GM19239 (cell line): Measurements from ENCODE around the gene ZNF444.

Experiments used
- DNase-seq: peaks from one replicate; pipeline ENCODE4 v3.0.0; 2011; ENCODE audit warnings: low spot score; ENCODE audit not compliant: insufficient read length
- FAIRE-seq: peaks from 2 replicates; lab custom pipeline; 2011; peaks lifted over from hg19 to GRCh38; lab: Jason Lieb, UNC

Gene ZNF444

DNA sequence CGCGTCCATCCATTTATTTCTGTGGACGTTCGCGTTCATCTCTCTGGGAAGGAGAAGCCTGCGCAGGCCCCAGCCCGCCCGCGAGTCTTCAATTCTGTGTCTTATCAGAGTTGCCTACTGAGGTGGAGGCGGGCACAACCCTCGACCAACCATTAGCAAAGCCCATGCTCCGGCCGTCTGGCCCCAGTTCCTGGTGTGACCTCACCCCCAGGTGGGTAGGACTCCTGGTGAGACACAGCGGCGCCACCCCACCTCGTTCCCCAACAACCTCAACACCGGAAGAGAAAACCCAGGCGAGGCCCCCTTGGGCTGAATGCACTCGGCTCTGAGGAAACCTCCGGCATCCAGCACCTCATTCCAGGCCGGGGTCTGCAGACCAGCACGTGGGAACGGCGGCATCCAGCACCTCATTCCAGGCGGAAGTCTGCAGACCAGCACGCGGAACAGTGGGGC, 34.7 kb upstream of the ZNF444 start:
- FAIRE-seq, result no peak

DNA sequence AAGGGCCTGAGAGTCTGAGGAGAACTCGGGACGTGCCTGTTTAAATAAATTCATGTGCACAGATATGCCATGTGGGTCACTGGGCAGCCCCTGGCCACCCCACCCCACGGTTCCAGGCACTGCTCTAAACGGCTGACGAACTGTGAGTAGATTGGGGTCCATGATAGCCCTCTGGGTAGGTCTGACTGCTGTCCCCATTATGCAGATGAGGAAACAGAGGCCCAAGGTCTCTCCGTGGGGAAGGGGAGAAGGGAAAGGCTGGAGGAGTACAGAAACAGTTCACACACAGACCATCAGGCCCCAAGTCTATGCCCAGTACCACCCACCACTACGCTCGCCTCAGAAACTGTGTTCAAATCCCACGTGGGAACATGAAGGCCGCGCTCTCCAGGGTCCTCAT, 34.1 kb upstream of the ZNF444 start:
- FAIRE-seq, result no peak
- DNase-seq, result no peak

More for the DNA sequence above, 34.7 kb upstream of the ZNF444 start:
- DNase-seq, result no peak

DNA sequence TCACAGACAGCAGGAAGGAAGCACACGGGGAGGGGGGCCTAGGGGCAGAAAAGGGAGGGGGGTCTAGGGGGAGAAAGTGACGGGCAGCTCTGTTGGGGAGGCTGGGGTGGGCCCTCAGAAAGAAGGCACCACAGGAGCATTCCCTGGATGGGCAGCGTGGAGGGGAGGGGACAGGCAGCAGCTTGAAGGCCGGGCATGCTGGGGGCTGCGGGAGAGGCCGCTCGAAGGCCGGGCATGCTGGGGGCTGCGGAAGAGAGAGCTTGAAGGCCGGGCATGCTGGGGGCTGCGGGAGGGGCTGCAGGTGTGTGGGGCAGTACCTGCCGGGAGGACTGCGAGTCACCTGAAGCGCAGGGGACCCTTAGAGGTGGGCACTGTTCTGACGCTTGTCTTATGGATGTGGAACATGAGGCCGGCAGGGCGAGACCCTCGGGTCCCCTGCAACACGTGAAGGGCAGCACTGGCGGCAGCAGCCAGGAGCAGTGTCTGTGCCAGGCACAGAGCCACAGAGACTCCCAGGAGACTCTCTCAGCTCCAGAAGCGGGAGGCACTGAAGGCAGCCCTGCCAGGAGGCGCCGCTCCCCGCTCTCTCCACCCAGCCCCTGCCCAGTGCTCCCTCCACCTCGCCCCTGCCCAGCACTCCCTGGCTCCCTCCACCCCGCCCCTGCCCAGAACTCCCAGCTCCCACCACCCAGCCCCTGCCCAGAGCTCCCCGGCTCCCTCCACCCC, 33.3 kb upstream of the ZNF444 start:
- FAIRE-seq, result no peak
- DNase-seq, result no peak

DNA sequence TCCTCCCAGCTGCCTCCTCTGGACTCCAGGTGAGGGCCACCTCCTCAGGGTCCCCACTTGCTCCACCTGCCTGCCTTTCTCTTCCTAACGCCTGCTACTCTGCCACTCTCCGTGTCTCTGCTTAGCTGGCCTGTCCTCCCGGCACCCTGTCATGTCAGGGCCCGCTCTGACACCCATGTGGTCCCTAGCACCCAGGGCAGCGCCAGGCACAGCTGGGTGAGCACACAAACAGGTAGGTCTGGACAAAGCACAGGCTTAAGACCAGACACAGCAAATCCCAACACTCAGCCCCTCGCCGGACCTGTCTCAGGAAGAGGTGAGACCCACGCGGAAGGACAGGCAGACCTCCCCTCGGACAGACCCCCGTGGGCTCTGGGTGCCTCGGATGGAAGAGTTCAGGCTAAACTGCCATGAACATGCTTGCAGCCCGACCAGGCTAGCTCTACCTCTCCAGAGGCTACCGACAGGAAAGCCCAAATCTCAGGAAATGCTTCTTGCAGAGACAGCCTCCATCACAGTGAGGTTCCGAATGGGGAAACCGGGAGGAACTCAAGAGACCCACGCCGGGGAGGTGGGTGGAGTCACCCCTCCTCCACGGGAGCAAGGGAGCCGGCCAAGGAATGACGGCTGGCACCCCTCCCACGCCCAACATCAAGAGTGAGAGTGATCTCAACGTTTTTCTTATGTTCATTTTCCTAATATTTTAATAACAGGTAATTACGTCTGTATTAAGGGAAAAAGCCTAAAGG, 32.5 kb upstream of the ZNF444 start:
- FAIRE-seq, result no peak

DNA sequence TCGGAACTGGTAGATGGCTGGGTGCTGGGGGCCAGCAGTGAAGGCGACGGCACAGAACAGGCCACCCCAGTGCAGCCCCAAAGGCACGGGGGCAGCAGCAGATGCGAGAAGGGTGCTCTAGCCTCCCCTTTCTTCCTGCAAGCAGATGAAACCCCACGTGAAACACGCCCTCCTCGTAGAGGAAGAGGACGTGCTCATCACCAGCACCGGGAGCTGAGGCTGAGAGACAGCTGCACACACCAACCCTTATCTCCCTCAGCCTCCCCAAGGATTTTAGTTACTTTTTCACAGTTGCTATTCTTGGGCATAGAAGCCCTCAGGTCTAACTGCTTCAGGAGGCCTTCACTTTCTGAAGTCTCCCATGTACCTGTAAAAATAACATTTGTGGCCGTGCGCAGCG, 31.9 kb upstream of the ZNF444 start:
- peak; percentile 82 for FAIRE-seq
- no peak for DNase-seq

More for the DNA sequence above, 32.5 kb upstream of the ZNF444 start:
- DNase-seq, result no peak

DNA sequence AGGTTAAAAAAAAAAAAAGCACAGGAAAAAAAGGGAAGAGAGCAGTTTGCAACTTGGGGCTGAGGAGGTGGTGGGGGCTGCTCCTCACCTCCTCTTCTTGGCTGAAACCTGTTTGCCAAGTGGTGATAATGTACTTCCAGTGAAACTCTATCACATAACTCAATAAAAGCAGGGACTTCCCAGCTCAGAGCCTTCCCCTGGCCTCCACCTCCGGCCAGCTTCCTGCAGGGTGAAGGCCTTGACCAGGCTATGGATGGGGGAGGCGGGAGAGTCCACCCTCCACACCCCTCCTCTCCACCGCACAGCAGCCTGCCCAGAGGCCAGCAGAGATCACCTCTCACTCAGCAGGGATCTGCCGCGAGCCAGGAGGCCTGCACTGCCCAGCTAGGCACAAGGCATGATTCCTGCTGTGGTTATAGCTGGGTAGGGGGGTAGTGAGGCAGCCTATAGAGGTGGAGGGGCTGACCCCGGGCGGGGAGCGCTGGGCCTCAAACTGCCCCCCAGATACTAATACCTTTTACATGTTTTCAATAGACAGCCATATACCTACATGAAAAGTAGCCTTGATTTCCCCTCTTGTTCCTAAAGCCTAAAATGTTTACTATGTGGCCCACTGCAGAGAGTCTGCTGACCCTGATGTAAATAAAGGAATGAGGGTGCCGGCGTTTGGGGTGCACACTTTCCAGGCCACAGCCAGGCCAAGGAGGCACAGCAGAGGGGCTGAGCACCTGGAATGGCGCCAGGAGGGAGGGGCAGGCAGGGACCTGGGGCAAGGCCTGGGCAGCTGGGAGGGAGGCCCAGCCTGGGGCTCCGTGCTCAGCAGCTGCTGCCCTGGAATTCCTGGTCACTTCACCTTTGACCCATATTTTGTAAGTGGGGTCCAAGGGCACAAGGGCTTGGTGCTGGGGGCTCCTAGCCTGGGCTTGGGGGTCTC, 30.3 kb upstream of the ZNF444 start:
- DNase-seq (no peak), FAIRE-seq (no peak)

DNA sequence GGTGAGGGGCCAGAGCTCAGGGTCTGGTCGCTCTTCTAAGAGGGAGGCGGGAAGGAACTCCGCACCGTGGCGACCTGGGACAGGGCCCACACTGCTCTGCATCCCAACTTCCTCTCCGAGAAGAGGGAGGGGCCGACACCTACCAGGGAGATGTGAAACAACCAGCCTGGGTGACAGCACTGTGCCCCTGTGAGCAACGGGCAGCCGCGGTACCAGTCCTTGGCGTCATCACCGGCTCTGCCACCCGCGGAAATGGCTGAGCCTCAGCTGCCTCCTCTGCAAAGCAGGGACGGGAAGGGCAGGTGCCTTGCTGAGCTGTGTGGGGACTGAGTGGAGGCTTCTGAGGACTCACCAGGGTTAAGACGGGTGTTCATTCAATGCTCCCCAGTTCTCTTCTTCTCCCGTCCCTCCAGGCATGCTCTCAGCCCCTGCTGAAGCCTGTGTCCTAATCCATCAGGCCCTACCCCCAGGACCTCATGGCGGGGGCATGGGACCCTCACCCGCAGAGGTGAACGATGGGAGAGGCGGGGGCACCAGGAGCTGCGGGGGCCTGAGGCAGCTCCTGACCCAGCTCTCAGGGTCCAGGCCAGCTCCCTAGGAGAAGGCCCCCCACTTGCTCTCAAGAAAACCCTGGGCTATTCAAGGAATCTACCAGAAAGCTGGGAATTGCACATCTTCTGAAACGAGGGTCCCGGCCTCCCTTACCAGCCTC, 29.3 kb upstream of the ZNF444 start:
- FAIRE-seq, result peak; percentile 91

DNA sequence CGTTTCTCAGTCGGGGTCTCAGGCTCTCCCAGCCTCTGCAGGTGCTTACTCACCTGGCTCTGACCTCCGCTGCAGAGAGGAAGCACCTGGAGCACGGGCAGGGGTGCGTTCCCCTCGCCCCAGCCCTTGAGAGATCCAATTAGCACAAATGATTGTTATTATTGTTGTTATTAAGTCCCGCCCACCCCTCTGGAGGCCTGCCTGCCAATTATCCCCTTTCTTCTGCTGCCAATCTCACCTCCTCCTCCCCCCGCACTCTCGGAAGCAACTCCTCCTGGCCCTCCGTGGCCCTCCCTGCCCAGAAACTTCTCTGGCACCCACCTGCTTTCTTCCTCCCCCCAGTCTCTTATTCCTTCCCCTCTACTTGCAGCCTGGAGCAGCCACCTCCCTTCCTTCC, 28.8 kb upstream of the ZNF444 start:
- DNase-seq (no peak), FAIRE-seq (peak; percentile 45)

More for the DNA sequence above, 29.3 kb upstream of the ZNF444 start:
- DNase-seq, result peak; percentile 75

DNA sequence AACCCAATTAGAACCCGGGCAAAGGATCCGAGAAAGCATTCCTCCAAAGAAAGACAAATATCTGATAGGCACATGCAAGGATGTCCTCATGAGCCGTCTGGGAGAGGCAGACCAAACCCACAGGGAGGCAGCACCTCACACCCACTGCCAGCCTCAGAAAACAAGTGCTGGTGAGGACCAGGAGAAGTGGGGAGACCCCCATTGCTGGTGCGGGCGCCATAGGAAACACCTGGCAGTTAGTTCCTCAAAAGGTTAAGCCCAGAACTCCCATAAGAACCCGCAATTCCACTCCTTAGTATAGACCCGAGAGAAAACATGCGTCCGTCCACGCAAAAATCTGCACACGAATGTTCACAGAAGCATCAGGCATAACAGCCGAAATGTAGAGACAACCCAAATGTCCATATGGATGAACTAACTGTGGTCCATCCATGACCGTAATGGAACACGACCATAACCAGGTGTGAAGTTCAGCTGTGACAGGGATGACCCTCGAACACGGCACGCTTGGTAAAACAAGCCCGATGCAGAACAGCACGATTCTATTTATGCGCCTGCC, 27.9 kb upstream of the ZNF444 start:
- FAIRE-seq (peak; percentile 23), DNase-seq (no peak)

DNA sequence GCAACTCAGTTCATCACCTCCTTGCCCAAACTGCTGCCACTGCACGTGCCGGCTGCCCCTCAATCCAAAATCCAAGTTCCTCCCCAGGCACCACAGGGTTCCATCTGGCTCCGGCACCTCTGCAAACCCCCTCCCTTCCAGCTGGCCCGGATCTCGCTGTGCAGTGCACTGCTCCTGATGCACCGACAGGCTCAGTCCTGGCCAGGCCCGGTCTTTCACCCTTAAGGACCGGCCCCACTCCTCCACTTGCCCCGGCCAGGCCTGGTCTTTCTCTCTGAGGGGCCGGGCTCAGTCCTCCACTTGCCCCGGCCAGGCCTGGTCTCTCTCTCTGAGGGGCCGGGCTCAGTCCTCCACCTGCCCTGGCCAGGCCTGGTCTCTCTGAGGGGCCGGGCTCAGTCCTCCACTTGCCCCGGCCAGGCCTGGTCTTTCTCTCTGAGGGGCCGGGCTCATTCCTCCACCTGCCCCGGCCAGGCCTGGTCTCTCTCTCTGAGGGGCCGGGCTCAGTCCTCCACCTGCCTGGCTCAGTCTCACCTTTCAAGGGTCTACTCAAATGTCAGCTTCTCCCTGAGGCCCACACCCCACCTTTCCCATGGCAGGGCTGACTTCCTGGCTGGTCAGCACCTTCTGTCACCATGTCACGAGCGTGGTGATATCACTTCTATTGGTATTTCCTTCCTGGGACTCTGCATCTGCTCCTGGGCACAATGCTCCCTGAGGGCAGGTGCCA, 26.9 kb upstream of the ZNF444 start:
- no peak for FAIRE-seq
- DNase-seq, result no peak

DNA sequence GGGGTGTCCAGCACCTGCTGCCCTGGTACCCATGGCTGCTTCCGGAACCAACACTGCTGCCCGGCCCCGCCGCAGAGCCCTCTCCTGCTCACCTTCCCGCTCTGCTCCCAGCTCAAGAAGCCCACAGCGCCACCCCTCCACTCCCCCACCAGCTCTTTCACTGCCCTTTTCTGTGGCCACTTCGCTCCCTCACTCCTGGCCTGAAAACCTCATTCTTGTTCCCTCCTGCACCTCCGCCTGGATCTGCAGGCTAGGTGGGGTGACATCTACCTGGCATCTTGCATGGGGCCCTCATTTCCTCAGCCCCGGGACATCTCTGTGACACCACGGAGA, 26.3 kb upstream of the ZNF444 start:
- no peak for FAIRE-seq
- DNase-seq, result no peak

DNA sequence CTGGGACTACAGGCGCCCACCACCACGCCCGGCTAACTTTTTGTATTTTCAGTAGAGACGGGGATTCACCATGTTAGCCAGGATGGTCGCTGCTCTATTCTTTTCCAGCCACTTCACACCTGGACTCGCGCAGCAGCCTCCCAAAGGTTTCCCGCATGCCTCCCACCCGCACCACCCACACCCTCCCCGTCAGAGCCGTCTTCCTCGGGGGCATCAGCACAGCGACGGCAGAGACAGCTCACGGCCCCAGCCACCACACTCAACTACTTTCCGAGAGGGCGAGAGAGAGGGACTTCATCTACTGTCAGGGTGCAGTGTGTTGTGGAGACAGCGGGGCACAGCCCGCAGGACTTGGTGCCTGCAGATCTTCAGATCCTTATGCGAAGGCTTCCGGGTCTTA, 25.6 kb upstream of the ZNF444 start:
- FAIRE-seq (no peak), DNase-seq (no peak)

DNA sequence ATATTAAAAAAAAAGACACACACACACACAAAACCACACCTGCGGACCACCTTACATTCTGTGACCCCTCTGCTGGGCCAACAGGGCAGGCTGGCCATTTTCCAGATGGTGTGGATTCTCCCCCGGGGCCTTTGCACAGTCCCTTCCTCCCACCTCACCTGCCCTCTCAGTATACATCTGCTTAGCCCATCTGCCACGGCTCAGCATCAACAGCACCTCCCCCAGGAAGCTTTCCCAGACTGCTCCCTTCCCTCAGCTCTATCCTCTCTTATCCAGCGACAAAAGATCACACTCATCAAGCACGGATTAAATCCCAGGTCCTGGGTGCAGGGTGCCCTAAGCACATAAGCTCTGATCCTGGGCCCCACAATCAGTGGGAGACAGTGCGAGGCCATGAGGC, 24.5 kb upstream of the ZNF444 start:
- no peak for FAIRE-seq
- DNase-seq, result no peak

DNA sequence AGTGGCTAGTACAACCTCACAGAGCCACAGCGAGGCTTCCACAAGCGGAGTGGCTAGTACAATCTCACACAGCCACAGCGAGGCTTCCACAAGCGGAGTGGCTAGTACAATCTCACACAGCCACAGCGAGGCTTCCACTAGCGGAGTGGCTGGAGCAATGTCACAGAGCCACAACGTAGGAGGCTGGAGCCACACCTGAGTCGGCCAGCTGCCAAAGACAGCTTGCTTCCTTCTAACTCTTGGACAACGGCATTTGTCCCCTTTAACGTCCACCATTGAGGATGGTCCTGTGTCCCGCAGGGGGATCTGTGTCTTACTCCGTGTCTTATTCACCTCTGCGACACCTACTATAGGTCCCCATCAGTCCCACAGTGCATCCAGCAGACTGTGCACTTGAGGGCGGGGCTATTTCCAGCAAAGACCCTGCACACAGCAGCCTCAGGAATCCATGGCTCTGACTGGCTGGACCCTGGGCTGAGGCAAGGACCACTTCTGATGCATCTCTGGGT, 23.7 kb upstream of the ZNF444 start:
- FAIRE-seq (no peak), DNase-seq (no peak)

DNA sequence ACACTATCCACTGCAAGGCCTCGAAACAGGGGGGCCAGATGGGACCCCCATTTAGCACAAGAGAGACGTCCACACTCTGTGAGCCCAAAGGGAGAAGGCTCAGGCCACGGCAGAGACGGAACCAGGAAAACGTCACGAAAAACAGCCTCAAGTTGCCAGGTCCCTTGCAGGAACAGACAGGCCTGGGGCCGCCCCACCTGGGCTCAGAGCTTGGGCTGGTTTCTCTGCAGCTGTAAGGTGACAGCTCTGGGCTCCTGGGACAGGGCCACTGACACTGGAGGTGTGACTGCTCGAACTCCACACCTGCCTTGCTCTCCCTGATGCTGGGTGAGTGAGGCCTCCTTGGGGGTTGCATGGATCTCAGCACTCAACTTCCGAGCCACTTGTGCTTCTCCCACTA, 23.2 kb upstream of the ZNF444 start:
- DNase-seq (no peak), FAIRE-seq (no peak)

DNA sequence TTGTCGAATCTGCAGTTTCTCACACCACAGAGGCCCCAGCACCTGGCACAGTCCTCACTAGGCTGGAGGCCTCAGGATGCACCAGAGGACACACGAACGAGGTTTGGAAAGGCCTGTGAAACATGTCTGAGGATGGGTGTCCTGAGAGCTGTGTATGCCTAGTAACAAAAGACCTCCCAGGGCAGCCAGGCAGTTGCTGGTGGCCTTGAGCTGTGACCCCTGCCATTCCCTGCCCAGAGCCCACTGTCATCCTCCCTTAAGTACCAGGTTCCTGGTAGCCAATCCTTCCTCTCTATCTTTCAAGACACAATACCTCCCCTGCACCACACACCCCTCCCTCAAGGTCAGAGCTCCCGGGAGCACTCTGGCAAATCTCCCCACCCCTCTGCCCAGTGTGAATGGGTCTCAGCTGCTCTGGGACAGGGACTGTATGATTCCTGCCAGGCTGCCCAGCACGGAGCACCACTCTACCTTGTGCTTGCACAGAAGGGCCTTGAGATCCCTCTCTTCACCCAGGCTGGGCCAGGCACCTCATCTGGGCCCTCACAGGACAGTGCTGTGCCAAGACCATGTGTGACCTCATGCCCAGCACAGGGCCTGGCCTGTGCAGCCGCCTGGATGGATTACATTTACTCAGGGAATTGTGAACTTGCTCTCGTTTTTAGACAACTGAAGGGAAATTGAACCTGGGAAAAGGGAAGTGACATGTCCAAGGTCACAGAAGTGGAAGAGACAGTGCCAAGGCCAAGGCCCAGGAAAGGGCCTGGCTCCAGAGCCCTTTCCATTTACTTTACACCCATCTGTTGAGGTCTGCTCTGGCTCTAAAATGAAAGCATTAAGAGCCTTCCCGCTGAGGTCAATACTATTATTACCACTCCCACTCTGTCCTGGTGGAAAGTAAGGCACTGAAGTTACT, 22.2 kb upstream of the ZNF444 start:
- no peak for FAIRE-seq

DNA sequence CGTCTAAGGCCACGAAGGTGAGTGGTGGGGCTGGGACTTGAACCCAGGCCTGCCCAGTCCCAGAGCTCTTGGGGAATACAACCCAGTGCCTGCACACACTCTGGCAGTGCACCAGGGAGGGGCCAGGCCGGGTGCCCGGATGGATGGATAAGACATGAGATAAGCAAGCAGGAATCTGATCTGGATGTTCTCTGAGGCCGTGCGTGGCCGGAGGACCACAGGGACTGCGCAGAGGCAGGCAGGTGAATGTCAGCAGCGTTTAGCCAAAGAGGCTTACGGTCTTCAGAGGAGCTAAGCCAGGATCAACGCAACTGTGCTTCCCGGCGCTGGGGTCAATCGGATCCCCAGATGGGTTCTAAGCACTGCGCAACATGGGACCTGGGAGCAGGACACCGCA, 21.5 kb upstream of the ZNF444 start:
- no peak for DNase-seq
- FAIRE-seq, result no peak

More for the DNA sequence above, 22.2 kb upstream of the ZNF444 start:
- DNase-seq, result no peak

DNA sequence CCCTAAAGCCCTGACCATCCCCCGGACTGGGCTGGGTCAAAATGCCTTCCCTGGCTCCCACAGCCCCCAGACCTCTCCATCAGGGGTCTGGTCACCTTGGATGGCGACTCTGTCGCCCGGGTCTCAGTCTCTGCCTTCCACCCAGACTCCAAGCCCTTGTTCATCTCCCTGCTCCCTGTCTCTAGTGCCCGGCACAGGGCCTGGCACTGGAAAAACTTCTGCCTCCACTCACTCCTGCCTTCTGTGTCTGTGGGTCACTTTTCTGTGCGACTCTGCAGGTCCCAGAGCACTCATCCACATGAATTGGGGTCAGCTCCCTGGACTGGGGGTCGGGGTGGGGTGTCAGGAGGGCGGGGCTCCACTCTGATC, 21.1 kb upstream of the ZNF444 start:
- FAIRE-seq, result no peak
- DNase-seq, result no peak
